GM20431 (cell line): ENCODE results near the gene HNRNPDL.
"Not testable (repeated sequence)": the region's sequence is repeated elsewhere in the genome, so short reads cannot be mapped to it uniquely, and the experiment has no call there.

Source experiments
- in situ Hi-C: fragments of 300-500 bp; cut with MseI, MboI; formaldehyde crosslinking; loops from one replicate; pipeline ENCODE4 v1.15.0; 2020; ENCODE audit warnings: low sequenced_read_pairs; ENCODE audit not compliant: unreplicated experiment

HNRNPDL gene

DNA sequence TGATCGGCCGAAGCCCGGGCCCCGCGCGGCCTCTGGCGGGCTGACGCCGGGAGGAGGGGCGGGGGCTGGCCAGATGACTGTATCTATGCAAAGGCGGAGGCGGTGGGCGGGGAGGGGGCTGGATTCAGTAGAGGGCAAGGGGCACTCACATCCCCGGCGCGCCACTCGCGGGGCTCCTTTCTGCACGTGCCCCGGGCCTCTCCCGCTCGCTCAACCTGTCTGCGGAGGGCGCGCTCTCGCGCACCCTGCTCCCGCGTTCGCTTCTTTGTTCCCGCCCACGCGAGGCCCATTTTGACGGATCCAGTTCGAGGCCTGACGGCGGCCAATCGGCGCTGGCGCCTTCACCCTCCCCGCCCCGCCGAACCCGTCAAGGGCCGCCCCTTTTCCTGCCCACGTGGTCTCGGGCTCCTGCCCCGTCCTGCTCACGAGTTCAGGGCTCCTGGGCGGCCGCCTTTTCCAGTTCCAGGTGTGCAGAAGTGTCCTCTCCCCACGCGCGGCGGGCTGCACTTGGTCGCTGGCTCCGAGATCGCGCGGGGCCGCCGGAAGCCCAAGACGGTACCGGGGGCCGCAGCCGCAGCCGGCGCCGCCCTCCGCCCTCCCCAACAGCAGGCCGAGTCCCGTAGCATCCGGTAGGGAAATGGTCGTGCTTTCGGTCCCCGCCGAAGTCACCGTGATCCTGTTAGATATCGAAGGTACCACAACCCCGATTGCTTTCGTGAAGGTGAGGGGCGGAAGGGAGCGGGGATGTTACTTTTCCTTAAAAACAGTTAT, at the start of gene HNRNPDL, which contains the start of gene ENOPH1:
TSS of gene HNRNPDL (minus strand) at position 270 of the 771 bp plus-strand sequence. CDS start 772 bp downstream, outside the sequence.
TSS of gene ENOPH1 (plus strand) at position 398 of the 771 bp plus-strand sequence. CDS start at position 638, 240 bp downstream.
- in situ Hi-C loops, result no loop called here

DNA sequence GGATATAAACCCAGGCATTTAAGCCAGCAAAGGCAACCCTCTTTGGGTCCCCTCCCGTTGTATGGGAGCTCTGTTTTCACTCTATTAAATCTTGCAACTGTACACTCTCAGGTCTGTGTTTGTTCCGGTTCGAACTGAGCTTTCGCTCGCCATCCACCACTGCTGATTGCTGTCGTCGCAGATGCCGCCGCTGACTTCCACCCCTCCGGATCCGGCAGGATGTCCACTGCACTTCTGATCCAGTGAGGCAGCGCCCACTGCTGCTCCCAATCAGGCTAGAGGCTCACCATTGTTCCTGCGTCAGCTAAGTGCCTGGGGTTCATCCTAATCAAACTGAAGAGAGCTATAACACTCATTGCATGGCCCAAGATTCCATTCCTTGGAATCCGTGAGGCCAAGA, 49.3 kb upstream of the HNRNPDL start:
- in situ Hi-C loops, result no loop called here

DNA sequence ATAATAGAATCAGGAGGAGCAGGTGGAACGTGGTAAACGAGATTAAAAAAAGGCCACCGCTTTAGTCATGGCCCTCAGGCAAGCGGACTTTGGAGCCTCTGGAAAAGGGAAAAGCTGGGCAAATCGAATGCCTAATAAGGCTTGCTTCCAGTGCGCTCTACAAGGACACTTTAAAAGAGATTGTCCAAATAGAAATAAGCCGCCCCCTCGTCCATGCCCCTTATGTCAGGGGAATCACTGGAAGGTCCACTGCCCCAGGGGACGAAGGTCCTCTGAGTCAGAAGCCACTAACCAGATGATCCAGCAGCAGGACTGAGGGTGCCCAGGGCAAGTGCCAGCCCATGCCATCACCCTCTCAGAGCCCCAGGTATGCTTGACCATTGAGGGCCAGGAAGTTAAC, 47.2 kb upstream of the HNRNPDL start:
- in situ Hi-C loops, result not testable (repeated sequence)

DNA sequence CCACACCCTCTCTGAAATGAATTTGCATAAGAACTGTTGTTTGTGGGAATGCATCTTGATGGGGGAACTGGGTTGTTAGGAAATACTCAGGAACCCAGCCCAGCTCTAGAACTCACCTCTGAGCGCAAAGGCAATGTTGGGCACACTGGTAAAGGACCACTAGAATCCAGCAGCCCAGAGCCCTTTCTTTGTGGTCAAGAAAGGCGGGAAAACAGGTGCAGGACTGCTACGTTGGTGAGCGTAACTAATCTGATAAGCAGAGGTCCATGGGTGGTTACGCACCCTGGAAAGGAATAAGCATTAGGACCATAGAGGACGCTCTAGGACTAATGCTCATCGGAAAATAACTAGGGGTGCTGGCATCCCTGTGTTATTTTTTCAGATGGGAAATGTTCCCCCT, 45.7 kb upstream of the HNRNPDL start:
- in situ Hi-C loops, result not testable (repeated sequence)

DNA sequence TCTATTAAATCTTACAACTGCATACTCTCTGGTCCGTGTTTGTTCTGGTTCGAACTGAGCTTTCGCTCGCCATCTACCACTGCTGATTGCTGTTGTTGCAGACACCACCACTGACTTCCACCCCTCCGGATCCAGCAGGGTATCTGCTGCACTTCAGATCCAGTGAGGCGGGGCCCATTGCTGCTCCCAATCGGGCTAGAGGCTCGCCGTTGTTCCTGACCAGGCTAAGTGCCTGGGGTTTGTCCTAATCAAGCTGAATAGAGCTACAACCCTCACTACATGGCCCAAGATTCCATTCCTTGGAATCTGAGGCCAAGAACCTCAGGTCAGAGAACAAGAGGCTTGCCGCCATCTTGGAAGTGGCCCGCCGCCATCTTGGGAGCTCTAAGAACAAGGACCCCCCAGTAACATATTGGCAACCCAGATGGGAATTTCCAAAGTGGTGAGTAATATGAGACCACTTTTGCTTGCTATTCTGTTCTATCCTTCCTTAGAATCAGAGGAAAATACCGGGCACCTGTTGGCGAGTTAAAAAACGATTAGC, 43.4 kb upstream of the HNRNPDL start:
- in situ Hi-C loops, result loop anchor here (25.0 kb wide), 1 partner anchor 264 kb away; no protein-coding TSS in a partner anchor

DNA sequence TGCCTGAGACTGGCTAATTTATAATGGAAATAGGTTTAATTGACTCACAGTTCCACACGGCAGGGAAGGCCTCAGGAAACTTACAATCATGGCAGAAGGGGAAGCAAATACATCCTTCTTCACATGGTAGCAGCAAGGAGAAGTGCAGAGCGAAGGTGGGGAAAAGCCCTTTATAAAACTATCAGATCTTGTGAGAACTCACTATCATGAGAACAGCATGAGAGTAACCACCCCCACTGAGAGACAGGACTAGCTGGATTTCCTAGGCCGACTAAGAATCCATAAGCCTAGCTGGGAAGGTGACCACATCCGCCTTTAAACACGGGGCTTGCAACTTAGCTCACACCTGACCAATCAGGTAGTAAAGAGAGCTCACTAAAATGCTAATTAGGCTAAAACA, 42.8 kb upstream of the HNRNPDL start:
- in situ Hi-C loops, result loop anchor here (25.0 kb wide), 1 partner anchor 264 kb away; no protein-coding TSS in a partner anchor

DNA sequence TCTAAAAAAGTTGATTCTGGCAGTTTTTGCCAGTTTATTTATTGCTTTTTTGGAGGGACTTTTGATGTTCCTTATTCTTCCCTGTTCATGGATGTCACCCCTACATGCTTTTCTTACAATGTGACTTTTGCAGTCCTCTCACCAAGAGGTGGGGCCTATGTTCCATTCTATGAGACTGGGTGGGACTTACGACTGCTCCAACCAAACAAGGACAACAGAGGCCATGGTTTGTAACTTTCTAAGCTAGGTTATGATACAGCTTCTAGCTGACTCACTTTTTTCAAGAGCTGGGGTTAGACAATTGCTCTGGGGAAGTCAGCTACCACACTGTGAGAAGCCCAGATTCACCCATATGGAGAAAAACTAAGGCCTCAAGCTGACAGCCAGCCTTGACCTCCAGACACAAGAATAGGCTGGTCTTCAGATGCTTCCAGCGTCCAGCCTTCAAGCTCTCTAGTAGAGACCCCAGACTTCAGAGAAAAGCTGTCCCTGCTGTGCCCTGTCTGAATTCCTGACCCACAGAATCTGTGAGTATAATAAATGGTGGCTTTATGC, 39.6 kb upstream of the HNRNPDL start:
- in situ Hi-C loops, result loop anchor here (25.0 kb wide), 1 partner anchor 267 kb away; no protein-coding TSS in a partner anchor

DNA sequence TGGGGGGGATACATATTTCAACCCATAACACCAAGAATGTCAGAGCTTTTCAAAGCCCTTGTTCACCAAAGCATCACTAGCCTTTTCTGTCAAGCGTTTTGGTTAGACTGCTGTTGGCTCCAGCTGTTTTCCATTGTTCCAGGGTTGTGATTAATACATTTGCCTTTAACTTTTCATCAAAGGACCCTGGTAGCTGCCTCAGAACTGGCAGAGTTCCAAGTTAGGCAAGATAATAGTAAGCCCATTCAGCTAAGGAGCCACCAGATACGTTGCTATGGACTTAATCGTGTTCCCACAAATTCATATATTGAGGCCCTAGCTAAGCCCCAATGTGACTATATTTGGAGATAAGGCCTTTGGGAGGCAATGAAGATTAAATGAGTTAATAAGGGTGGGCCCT, 37.2 kb upstream of the HNRNPDL start:
- in situ Hi-C loops, result loop anchor here (25.0 kb wide), 1 partner anchor 270 kb away; no protein-coding TSS in a partner anchor

DNA sequence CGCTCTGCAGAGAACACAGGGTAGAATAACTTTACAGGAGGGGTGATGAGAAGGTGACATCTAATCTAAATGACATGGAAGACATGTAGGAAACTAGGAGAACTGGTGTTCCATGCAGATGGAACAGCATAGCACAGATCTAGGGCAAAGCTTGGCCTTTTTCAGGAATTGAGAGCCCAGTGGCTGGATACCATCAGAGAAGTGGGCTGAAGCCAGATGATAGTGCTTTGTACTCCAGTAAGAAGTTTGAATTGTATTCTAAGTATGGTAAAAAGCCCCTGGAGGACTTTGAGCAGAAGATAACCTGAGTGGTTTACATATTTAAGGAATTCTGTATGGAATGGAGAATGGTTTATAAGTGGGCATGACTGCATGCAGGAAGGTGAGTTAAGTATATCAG, 33.0 kb upstream of the HNRNPDL start:
- in situ Hi-C loops, result loop anchor here (25.0 kb wide), 1 partner anchor 274 kb away; no protein-coding TSS in a partner anchor

DNA sequence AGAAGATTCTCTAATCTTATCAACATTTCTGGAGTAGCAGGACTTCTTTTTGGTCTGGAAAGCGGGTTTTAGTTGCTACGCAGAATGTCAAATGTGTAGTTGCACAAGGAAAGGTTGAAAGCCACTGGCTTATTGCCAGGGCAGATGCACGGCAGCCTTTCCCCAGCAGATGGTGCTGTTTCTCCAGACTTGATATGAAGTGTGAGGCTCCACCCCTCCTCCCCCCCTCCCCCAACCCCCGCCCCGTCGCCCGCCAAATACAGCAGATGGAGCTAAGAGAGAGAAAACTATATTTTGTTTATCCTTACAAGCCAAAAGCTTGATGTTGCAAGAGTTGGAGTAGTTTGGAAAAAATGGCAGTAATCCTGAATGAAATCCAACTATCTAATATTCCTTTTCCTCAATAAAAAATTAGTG, 32.2 kb upstream of the HNRNPDL start:
- in situ Hi-C loops, result loop anchor here (25.0 kb wide), 1 partner anchor 275 kb away; no protein-coding TSS in a partner anchor

DNA sequence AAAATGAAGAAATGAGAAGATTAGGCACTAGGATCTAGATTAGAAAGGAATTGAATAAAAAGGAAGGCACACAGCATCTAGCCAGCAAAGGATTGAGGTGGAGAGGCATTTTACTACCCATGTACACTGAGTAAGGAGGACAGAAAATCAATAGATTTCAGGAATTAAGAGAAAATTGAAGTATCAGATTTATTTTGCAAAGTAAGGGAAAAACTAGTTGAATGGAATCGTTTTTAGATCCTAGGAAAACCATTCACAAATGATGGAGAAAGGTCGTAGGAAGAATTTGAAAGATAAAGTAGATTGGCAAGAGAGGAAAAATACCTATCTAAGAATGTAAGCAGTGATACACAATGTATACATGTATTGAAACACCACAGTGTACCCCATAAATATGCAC, 31.4 kb upstream of the HNRNPDL start:
- in situ Hi-C loops, result loop anchor here (25.0 kb wide), 1 partner anchor 276 kb away; no protein-coding TSS in a partner anchor

DNA sequence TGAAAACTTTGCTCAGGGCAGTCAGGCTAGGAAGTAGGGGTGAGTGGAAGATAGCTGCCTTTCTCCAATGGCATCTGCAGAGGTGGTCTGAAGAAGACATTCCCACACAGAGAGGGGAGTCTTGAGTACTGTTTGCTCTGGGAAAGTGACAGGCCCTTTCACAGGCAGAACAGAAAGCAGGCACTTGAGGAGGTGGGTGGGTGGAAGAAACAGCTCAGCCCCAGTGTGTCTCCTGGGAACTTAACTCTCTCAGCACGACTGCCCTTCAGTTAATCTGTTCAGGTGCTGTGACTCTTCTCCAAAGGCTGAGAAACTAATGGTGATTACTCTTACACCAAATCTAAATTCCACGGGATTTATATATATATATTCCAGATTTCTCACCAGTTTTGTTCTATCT, 28.5 kb upstream of the HNRNPDL start:
- in situ Hi-C loops, result loop anchor here (25.0 kb wide), 1 partner anchor 279 kb away; no protein-coding TSS in a partner anchor

DNA sequence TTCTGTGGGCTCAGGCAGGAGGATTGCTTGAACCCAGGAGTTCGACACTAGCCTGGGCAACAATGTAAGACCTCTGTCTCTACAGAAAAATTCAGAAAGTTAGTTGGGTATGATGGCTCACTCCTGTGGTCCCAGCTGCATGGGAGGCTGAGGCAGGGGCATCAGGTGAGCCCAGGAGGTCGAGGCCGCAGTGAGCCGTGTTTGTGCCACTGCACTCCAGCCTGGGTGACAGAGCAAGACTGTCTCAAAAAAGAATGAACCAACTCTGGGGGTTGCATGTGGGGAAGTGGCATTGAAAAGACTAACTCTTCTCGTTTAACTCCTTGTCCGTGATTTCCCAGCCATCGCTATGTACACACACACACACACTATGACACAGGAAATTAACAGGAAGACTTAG, 27.0 kb upstream of the HNRNPDL start:
- in situ Hi-C loops, result loop anchor here (25.0 kb wide), 1 partner anchor 280 kb away; no protein-coding TSS in a partner anchor

DNA sequence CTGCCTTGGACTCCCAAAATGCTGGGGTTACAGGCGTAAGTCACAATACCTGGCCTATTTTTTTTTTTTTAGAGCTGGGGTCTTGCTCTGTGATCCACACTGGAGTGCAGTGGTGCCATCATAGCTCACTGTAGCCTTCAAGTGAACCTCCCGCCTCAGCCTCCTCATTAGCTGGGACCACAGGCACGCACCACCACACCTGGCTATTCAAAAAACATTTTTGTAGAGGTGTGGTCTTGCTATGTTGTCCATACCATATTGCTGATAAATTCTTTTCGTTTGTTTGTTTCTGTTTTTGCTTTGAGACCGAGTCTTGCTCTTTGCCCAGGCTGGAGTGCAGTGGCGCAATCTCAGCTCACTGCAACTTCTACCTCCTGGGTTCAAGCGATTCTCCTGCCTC, 21.8 kb upstream of the HNRNPDL start:
- in situ Hi-C loops, result loop anchor here (25.0 kb wide), 1 partner anchor 285 kb away; no protein-coding TSS in a partner anchor

DNA sequence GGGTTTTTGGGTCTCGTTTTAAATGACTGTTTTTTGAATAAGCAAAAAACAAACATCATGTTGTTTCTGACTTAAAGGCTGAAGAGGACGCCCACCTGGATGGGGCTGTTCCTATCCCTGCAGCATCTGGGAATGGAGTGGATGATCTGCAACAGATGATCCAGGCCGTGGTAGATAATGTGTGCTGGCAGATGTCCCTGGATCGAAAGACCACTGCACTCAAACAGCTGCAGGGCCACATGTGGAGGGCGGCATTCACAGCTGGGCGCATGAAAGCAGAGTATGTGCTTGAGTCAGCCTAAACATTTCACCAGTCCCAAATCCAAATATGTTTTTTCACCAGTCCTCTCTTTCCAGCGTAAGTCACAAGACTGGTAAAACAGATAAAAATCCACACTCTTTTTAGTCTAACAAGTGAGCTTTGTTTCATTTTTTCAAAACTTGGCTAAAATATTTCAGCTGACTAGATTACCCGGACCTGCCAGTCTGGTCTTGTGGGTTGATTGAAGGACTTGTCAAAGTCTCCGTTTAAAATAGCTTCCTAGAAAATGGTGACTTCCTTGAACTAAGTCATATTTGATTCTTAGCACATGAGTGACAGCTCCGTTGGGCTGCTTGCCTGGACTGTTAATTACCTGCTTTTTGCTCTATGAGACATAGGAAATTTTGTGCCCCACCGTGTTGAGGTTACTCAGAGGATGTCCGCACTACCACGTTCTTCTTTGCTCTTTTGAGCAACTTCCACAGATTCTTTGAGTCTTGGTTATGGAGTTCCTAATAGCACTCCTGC, 20.9 kb upstream of the HNRNPDL start:
- in situ Hi-C loops, result loop anchor here (25.0 kb wide), 1 partner anchor 286 kb away; no protein-coding TSS in a partner anchor

DNA sequence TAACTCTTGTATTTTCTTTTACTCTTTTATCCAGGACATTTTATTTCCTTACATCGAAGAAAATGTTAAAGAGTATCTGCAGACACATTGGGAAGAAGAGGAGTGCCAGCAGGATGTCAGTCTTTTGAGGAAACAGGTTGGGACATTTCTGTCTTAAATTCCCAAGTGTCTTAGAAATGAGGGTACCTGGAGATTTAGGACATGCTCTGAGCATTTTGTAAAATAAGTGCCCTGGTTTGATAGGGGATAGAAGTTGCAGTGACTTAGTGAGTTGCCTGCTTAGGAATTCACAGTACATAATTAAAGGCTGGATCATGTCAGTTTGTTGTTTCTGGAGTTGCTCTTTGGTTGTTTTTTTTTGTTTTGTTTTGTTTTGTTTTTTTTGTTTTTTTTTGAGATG, 17.6 kb upstream of the HNRNPDL start:
- in situ Hi-C loops, result no loop called here

DNA sequence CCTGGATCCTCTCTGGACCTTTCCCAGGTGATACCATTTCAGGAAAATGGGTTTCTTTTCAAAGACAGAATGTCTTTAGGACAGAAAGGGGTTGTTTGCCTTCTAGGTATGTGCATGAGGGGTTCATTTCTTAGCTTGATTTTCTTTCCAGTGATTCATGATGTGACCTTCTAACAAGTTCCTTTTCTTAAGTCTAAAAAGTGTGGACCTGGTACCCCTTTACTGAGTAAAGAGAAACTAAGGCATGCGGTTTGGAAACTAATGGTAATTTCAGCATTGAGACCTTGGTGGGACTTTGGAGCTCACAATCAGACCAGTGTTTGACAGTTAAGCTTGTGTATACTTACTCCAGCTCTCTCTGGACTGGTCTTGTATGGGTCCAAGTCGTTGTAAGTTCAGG, 8.8 kb upstream of the HNRNPDL start:
- in situ Hi-C loops, result no loop called here

DNA sequence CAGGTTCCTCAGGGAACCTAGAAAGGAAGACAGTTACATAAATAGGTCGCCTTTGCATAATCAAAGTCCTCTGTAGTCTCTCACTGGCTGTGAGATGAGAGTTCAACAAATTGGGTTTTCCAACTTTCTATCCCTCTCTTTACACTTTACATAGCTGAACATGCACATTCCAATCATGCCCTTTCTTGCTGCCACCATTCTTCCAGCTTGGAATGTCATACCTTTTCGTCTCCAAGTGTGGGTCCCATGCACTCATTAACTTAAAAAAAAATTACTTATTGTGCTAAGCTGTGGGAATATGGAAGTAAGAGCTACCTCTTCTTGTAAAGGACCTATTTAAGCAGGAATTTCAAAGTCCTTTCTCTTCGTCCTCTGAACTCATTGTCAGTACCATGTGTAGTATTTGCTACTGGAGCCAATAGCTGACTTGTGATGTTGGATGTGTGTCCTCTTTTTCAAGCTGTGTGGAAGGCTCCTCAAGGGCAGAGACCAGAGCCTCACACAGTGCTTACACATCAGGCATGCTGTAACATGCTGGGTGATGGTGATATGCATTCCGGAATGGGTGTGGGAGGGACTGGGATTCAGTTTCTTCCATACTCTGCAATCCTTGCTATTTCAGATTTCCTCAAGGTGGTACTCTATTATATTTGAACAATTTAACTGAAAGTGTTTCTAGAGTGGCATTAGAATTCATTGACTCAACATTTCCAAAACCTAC, 7.2 kb upstream of the HNRNPDL start:
- in situ Hi-C loops, result no loop called here

DNA sequence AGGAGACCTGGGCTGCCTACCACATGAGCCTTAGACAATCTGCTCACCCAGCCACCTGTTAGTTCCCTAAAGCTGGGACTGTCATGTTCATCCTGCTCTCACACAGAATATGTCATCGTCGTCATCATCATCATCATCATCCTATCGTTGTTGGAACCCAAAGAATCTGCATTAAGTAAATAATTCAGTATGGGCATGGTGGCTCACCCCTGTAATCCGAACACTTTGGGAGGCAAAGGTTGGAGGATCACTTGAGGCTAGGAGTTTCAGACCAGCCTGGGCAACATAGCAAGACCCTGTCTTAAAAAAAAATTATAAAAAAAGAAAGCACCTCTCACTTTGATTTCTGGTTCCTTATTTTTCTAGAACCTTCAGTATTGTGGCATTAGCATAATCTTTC, 6.5 kb upstream of the HNRNPDL start:
- in situ Hi-C loops, result no loop called here
